ENCODE data around the gene SMIM35. TPM values are rescaled to one million over a fixed set of nuclear protein-coding genes. Genes with fewer than 3 reads are reported as not detected.

SMIM35 gene
- total RNA-seq, 1 experiment from 2014 or later, result not detected

- Mint-ChIP-seq H3K4me3 (no peak overlapping the region), H3K27ac (no peak overlapping the region), H3K9me3 (peaks cover 0 to 9% of the 10 kb centered on the region in 2 experiments; a peak in 3 of 5 replicates), H3K36me3 (ENCODE audit: insufficient read depth in 1 of 3, low read depth in 3 of 3) (peaks cover 0 to 4% (median 0%) of the 10 kb centered on the region in 3 experiments; a peak in 2 of 7 replicates), H3K4me1 (peaks cover 0 to 14% of the 10 kb centered on the region in 2 experiments; a peak in 3 of 4 replicates), H3K27me3 (ENCODE audit: low read depth) (peaks cover 24% of the 10 kb centered on the region)
- Histone ChIP-seq H3K4ac (ENCODE audit: low read depth, low read length) (no peak overlapping the region), H3K4me1 (ENCODE audit: insufficient read depth, low read length) (no peaks in the 10 kb centered on the region), H3K9ac (ENCODE audit: extremely low read depth, insufficient read length, low read length) (no peak overlapping the region), H2AK5ac (ENCODE audit: insufficient read length, low read length) (no peak overlapping the region), H3K23ac (ENCODE audit: insufficient read length, low read depth, low read length) (no peak overlapping the region), H2BK20ac (ENCODE audit: low read depth, low read length, poor library complexity, severe bottlenecking) (no peak overlapping the region), H3T11ph (ENCODE audit: low read length) (no peak overlapping the region), H3K14ac (ENCODE audit: insufficient read depth, low read length) (no peak overlapping the region), H2BK5ac (ENCODE audit: insufficient read length, low read length) (no peak overlapping the region), H2BK12ac (ENCODE audit: insufficient read length, low read depth, low read length) (no peak overlapping the region), H2BK15ac (ENCODE audit: low read depth, low read length) (no peak overlapping the region), H4K8ac (replicated peaks; ENCODE audit: insufficient read length, low read depth, low read length) (no peak overlapping the region), H3K23me2 (ENCODE audit: insufficient read length, low read depth, low read length, poor library complexity, severe bottlenecking) (no peaks in the 10 kb centered on the region), H3K56ac (ENCODE audit: insufficient read length, low read depth, low read length) (no peak overlapping the region), H3K18ac (ENCODE audit: insufficient read length, low read depth, low read length) (no peak overlapping the region), H3K27ac (ENCODE audit: insufficient read length, low read depth, low read length) (no peak overlapping the region), H3K79me2 (ENCODE audit: insufficient read depth, low read length) (no peaks in the 10 kb centered on the region), H2AFZ (ENCODE audit: low read length) (no peak overlapping the region), H4K91ac (ENCODE audit: insufficient read length, low read depth, low read length) (no peak overlapping the region), H3K27me3 (ENCODE audit: insufficient read depth, low read length) (no peaks in the 10 kb centered on the region), H4K5ac (ENCODE audit: insufficient read length, low read depth, low read length) (no peak overlapping the region), H3K9me3 (ENCODE audit: control insufficient read depth, low read depth, low read length) (no peaks in the 10 kb centered on the region), H4K20me1 (ENCODE audit: control insufficient read depth, insufficient read depth, insufficient read length) (no peaks in the 10 kb centered on the region), H3K4me2 (ENCODE audit: insufficient read depth, insufficient read length, low read length) (no peak overlapping the region), H2BK120ac (ENCODE audit: low read depth, low read length, poor library complexity, severe bottlenecking) (no peak overlapping the region), H3K79me1 (ENCODE audit: insufficient read depth, low read depth, low read length, poor library complexity, severe bottlenecking) (no peaks in the 10 kb centered on the region)
- no peak for DNase-seq
- WGBS (ENCODE audit: extremely low coverage, insufficient read length, low lambda C conversion rate), result no CpG with 5 or more reads among the region's 4 CpGs
- no peak for TF ChIP-seq CTCF (conservative IDR thresholded peaks at IDR 0.05)
These were observed 1.8 kb upstream of the SMIM35 start for GRCh38 chr11:118088531-118088930.

All from H9 (cell line).